Measurements from ENCODE around the gene PLXNB3. TPM values are rescaled to one million over a fixed set of nuclear protein-coding genes. Genes with fewer than 3 reads are reported as not detected.

The PLXNB3 gene
- total RNA-seq, 1 donor from 2014 or later: 36.1 TPM

GRCh38 chrX:153774576-153775292 lies 10.7 kb downstream of the PLXNB3 start:
- intact Hi-C loops (cut with DNase I): no loop called here
- Histone ChIP-seq H3K9me3 (no peaks in the 10 kb centered on the region), H3K27me3 (no peaks in the 10 kb centered on the region), H3K4me3 (no peak overlapping the region), H3K4me1 (no peaks in the 10 kb centered on the region), H3K36me3 (no peaks in the 10 kb centered on the region), H3K27ac (no peak overlapping the region)
- no peak for DNase-seq (ENCODE audit: extremely low spot score in 2 of 2)
- no peak for TF ChIP-seq CTCF (IDR thresholded peaks at IDR 0.05)

- TF ChIP-seq POLR2AphosphoS5 (IDR thresholded peaks at IDR 0.05; ENCODE audit: insufficient read depth in 1 of 2, low read depth in 1 of 2) (no peak), POLR2A (IDR thresholded peaks at IDR 0.05) (no peak), CTCF (IDR thresholded peaks at IDR 0.05) (no peak)
- no peak for DNase-seq (ENCODE audit: extremely low spot score in 2 of 2)
- Histone ChIP-seq H3K9me3 (no peaks in the 10 kb centered on the region), H3K27me3 (no peaks in the 10 kb centered on the region), H3K36me3 (no peaks in the 10 kb centered on the region), H3K4me1 (peaks cover 4% of the 10 kb centered on the region), H3K27ac (no peak overlapping the region), H3K4me3 (no peak overlapping the region)
- intact Hi-C loops (cut with DNase I): no loop called here
Observed at GRCh38 chrX:153775293-153776119, 11.5 kb downstream of the PLXNB3 start.

DNA sequence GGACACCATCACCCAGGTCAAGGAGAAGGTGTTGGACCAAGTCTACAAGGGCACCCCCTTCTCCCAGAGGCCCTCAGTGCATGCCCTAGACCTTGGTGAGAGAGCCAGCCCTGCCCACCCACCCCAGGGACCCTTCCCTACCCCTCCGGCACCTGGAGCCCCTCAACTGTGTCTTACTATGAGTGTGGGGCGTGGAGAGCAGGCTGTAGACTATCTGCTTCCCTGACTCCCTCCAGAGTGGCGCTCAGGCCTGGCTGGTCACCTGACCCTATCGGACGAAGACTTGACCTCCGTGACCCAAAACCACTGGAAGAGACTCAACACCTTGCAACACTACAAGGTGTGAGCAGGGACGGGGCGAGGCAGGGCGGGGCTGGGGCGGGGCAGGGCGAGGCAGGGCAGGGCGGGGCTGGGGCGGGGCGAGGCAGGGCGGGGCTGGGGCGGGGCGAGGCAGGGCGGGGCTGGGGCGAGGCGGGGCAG lies 12.1 kb downstream of the PLXNB3 start:
- DNase-seq (ENCODE audit: extremely low spot score in 2 of 2): no peak
- no peak for TF ChIP-seq CTCF (IDR thresholded peaks at IDR 0.05)
- TF ChIP-seq POLR2A (IDR thresholded peaks at IDR 0.05): no peak
- no peak for TF ChIP-seq POLR2AphosphoS5 (IDR thresholded peaks at IDR 0.05; ENCODE audit: insufficient read depth in 1 of 2, low read depth in 1 of 2)
- no peaks in the 10 kb centered on the region for H3K9me3 ChIP-seq
- no peak overlapping the region for H3K27ac ChIP-seq
- intact Hi-C loops (cut with DNase I): no loop called here
- H3K4me3 ChIP-seq: no peak overlapping the region
- no peaks in the 10 kb centered on the region for H3K27me3 ChIP-seq
- H3K36me3 ChIP-seq: no peaks in the 10 kb centered on the region
- H3K4me1 ChIP-seq: peaks cover 10% of the 10 kb centered on the region

DNA sequence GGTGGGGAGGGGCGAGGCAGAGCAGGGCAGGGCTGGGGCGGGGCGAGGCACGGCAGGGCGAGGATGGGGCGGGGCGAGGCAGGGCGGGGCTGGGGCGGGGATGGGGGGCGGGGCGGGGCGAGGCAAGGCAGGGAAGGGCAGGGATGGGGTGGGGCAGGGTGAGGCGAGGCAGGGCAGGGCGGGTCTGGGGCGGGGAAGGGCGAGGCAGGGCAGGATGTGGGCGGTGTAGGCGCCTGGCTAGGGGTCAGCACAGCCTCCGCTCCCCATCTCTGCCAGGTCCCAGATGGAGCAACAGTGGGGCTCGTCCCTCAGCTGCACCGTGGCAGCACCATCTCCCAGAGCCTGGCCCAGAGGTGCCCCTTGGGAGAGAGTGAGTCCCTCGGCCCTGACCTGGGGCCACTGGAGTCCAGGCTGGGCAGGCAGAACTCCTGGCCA lies 12.6 kb downstream of the PLXNB3 start:
- Histone ChIP-seq H3K4me1 (peaks cover 15% of the 10 kb centered on the region), H3K4me3 (no peak overlapping the region)
- intact Hi-C loops (cut with DNase I): no loop called here

More for the DNA sequence above, 12.6 kb downstream of the PLXNB3 start:
- Histone ChIP-seq H3K27me3 (no peaks in the 10 kb centered on the region), H3K9me3 (no peaks in the 10 kb centered on the region), H3K36me3 (no peaks in the 10 kb centered on the region), H3K27ac (no peak overlapping the region)
- no peak for DNase-seq (ENCODE audit: extremely low spot score in 2 of 2)
- TF ChIP-seq CTCF (IDR thresholded peaks at IDR 0.05): no peak
- TF ChIP-seq POLR2A (IDR thresholded peaks at IDR 0.05): no peak
- TF ChIP-seq POLR2AphosphoS5 (IDR thresholded peaks at IDR 0.05; ENCODE audit: insufficient read depth in 1 of 2, low read depth in 1 of 2): no peak

Data from vagina (tissue), 2 donors.